ENCODE data around the gene LDOC1.

GRCh38 chrX:141214196-141214595 lies 37.3 kb upstream of the LDOC1 start:
- TF ChIP-seq CTCF (IDR thresholded peaks at IDR 0.05; ENCODE audit: low read length) (no peak), EZH2 (IDR thresholded peaks at IDR 0.05; ENCODE audit: borderline replicate concordance, low read length) (no peak)

Measured in OCI-LY1 (cell line).